ENCODE measurements around the gene CCDC190. TPM values are rescaled to one million over a fixed set of nuclear protein-coding genes. Genes with fewer than 3 reads are reported as not detected.
"Not testable (repeated sequence)": the region's sequence is repeated elsewhere in the genome, so short reads cannot be mapped to it uniquely, and the experiment has no call there.

CCDC190 gene
- total RNA-seq, 1 donor from 2014 or later, result 0.58 TPM

GRCh38 chr1:162877412-162877811 is 16.4 kb upstream of the CCDC190 start:
- no peak for DNase-seq (ENCODE audit: low spot score)

DNA sequence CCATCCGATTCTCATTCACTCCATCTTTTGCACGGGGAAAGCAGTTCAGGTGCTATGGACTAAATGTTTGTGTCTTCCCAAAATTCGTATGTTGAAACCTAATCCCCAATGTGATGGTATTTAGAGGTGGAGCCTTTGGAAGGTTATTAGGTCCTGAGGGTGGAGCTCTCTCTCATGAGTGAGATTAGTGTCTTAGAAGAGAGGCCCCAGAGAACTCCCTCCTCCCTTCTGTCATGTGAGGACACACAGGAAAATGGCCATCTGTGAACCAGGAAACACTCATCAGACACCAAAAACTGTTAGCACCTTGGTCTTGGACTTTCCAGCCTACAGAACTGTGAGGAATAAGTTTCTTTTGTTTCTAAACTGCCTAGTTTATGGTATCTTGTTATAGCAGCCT is 15.8 kb upstream of the CCDC190 start:
- no peak for DNase-seq (ENCODE audit: low spot score)

DNA sequence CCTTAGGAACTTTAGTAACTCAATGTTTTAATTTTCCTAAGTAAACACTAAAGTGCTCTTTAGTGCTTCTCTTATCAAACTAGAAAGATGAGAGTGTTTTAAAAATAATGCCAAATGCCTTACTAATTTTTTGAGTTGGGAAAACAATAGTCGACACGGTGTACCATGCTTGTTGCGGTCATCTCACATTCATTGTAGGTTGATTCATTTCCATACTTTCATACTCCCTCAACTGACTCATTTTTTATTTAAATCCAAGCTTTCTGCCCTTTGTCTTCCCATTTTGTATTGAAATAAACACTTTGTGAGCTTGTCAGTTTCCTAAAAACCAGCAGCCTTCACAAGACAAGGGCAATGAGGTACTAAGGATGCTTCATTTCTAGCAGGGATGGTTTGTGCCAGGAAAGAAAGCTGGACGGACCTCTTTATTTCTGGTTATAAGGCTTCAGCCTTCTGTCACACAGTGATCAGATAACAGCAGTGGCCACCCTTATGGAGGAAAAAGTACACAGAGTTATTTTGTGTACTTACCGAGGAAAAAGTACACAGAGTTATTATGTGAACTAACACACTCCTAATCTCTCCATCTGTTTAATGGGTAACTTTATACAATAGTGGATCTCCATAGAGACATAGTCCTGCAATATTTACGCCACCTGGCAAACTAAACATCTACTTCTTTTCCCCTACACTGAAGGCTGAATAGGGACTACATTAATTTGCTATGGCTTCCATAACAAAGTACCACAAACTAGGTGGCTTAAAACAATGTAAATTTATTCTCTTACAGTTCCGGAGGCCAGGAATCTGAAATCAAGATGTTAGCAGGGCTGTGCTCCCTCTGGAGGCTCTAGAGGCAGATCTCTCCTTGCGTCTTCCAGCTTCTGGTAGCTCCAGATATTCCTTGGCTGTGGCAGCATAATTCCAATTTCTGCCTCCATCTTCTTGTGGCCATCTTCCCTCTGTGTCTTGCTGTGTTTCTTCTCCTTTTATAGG is 13.0 kb upstream of the CCDC190 start:
- DNase-seq (ENCODE audit: low spot score), result no peak

- no peak for DNase-seq (ENCODE audit: low spot score)
Observed at GRCh38 chr1:162872981-162873380, 12.0 kb upstream of the CCDC190 start.

- DNase-seq (ENCODE audit: low spot score), result not testable (repeated sequence)
Observed at GRCh38 chr1:162871417-162871816, 10.4 kb upstream of the CCDC190 start.

DNA sequence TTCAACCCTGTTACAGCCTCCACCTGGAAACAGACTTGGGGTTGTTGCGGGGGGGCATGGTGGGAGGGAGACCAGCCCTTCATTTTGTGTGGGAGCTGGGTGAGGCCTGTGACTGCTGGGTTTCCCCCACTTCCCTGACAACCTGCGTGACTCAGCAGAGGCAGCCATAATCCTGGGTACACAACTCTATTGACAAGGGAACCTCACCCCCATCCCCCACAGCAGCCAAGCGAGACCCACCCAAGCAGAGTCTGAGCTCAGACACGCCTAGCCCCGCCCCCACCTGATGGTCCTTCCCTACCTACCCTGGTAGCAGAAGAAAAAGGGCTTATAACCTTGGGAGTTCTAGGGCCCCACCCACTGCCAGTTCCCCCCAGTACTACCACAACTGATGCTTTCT is 8.0 kb upstream of the CCDC190 start:
- no peak for DNase-seq (ENCODE audit: low spot score)

DNA sequence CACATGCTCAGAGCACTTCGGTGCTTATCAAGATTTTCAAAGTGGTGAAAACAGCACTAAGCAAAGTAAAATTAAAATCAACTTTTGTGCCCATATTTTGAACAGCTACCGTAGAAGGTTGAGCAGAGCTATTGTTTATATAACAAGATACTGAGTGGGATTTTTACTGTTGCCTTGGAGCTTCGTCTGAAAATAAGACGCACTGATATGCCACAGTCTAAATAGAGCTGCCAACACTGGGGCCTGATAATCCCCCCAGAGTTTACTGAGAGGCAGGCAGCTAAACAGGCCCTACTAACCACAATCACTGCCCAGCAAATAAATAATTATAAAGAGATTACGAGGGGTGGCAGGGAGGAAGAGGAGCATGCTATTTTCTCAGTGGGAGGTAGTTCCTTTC is 650 bp upstream of the CCDC190 start:
- no peak for DNase-seq (ENCODE audit: low spot score)

DNA sequence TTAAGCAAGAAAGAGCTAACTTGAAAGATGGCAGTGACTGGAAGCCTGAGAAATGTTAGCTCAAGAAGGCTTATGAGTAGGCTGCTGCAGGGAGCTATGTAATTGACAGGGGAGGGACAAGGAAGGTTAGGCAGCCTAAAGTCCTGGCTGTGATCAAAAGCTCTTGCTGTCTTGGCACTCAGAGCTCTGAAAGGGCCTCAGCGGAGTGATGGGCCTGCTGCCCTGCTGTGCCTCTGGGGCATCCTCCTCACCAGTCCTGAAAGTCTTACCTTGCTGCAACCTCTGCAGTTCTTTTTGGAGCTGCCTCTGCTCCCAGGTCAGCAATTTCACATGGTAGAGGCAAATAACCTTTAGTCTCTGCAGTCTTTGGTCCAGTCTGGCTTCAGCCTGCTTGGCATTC is 1.8 kb downstream of the CCDC190 start:
- DNase-seq (ENCODE audit: low spot score), result no peak

DNA sequence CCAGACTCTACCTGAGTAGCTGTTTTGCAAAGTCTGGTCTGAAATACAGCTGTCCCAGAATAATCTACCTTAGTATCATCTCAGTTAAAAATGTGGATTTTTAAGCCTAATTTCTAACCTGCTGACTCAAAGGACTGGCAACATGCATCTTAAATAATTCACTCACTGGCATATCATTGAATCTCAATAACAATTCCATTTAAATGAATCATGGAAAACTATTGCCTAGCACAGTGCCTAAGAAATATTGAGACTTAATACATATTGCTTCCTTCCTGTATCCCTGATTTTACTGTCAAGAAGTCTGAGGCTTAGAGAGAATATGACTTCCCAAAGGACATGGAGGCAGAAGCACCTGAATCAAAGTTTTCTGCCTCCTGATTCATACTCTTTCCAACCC is 3.1 kb downstream of the CCDC190 start:
- no peak for DNase-seq (ENCODE audit: low spot score)

GRCh38 chr1:162856260-162856659 is 4.7 kb downstream of the CCDC190 start:
- no peak for DNase-seq (ENCODE audit: low spot score)

DNA sequence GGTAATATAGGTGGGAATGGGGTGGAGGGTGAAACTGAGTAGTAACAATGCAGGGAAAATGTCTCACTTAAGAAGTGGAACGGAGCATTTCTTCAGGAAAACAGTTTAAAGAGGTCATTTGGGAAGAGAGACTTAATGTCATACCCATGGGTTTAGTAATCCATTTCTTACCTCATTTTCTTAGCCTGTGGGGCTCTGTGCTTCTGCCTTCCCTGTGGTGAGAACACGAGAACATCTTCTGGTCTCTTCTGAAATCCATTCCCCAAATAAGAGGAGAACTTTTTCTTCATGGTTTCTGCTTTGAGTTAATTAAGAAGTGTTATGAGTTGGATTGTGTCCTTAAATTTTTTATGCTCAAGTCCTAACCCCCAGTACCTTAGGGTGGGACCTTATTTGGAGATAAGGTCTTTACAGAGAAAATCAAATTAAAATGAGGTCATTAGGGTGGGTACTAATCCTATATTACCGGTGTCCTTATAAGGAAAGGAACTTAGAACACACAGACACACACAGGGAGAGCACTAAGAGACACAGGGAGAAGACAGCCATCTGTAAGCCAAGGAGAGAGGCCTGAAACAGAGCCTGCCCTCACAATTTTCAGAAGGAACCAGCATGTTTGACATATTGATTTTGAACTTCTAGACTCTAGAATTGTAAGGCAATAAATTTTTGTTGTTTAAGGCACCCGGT is 5.4 kb downstream of the CCDC190 start:
- DNase-seq (ENCODE audit: low spot score), result no peak

DNA sequence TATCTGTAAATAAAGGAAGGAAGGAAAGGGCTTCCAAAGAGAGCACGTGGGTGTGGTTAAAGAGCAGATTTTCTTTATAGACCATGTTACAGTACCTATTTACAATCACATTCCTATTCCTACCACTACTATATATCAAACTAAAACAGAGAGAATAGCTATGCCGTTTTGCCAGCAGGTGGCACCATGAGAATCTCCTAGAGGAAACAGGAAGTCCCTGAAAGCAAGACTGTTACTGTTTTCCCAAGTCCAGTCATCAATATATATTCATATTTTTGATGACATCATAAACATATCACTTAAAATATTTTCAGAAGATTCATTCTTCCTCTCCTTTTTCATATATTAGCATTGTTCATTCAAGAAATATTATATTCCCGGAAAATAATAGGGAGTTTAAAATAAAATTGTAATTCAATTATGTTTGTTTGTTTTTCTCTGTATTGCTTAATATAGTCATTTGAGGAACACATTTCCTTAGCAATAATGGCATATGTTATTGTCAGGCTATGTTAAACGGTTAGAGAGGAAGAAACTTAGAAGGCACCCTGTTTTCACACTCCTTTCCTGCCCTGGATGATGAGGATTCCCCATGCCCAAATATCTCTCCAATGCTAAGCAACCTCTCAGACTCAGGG is 6.6 kb downstream of the CCDC190 start:
- DNase-seq (ENCODE audit: low spot score), result peak; percentile 46

GRCh38 chr1:162851341-162851740 is 9.6 kb downstream of the CCDC190 start:
- no peak for DNase-seq (ENCODE audit: low spot score)

DNA sequence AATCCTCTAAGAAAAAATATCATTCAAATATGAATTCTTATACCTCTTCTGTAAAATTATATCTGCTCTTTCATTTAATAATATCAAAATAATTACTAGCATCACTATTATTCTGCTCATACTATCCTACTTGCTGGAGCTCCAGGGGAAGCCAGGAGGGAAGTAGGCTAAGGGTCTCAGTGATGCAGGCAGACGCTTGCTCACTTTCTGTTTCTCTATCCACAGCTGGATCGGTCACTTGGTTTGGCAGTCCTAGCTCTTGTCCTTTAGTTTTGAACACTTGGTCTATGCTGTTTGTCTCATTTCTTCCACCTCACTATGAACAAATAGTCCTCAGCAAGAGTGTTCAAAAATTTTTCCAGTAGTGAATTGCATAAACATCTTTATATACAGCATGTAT is 11.3 kb downstream of the CCDC190 start:
- no peak for DNase-seq (ENCODE audit: low spot score)

DNA sequence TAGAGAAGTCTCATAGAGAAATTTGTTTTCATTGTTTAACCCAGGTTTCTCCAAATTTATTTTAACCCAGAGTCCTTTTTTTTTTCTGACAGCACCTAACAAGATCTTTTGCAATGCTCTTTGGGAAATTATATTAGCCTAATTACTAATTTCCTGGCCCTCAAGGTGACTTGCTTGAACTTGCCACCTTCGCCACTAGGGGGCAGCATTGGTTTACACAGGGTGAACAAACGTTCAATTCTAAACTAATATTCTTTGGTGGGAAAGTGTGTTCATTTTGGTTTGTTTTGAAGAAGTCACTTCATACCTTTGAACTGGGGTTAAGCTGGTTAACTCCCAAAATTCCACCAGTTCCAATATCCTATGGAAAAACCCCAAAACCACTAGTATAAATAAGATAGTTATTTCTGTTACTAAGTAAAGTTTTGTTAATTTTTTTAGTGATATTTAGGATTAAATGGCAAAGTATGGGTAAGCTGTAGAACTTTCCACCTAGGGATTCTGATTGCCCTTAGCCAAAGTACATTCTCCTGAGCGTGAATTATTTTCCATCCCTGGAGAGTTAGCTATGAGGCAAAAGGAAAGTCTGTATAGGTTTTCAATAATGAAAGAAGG is 13.0 kb downstream of the CCDC190 start:
- peak; percentile 75 for DNase-seq (ENCODE audit: low spot score)

DNA sequence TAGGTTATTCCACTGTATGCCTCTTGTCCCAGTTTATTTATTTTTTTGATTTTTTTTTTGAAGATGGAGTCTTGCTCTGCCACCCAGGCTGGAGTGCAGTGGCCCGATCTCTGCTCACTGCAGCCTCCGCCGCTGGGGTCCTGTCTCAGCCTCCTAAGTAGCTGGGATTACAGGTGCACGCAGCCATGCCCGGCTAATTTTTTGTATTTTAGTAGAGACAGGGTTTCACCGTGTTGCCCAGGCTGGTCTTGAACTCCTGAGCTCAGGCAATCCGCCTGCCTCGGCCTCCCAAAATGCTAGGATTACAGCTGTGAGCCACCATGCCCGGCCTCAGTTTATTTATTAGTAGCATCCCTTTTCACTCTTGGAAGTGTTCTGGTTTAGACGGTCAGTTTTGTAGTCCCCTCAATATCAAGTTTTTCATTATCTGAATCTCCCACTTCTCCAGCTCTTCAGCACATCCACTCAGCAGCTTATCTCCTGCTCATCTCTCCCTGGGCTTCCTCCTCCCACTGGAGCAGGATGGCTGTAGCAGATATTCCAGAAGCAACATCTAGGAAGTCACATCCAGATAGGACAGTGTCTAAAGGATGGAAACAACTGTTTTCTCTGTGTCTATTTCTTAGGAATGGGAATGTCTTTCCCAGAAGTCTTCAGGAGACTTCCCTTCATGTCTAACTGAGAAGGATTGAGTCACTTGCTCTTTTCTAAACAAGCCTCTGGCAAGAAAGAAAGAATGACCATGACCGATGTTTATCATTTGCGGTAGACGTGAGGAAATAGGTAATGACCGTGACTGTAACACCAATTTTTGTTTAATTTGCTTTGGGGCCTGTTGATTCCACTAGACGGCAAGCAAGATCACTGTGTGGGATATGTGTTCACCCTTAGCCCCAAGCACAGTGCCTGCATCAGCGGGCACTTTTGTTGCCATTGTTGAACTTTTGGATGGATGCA is 14.4 kb downstream of the CCDC190 start:
- no peak for DNase-seq (ENCODE audit: low spot score)

- no peak for DNase-seq (ENCODE audit: low spot score)
Observed at GRCh38 chr1:162844153-162844552, 16.8 kb downstream of the CCDC190 start.

GRCh38 chr1:162840250-162840839 is 20.6 kb downstream of the CCDC190 start:
- no peak for DNase-seq (ENCODE audit: low spot score)

DNA sequence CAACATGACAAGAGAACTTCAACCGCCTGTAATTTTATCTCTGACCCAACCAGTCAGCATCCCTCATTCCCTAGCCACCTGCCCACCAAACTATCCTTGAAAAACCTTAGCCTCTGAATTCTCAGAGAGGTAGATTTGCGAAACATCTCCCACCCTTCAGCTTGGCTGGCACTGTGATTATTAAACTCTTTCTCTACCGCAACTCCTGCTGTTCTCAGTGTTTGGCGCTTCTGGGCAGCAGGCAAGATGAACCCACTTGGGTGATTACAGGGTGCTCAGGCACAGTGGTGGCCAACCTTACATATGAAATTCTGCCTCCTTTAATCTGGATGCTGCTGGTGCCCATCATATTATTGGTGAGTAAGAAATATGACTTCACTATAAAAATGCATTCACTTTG is 22.1 kb downstream of the CCDC190 start:
- no peak for DNase-seq (ENCODE audit: low spot score)

GRCh38 chr1:162835157-162835899 is 25.6 kb downstream of the CCDC190 start:
- no peak for DNase-seq (ENCODE audit: low spot score)

Measured in mucosa of gallbladder (tissue), 1 donor.